ENCODE measurements around the gene KIAA1671.

Gene KIAA1671

DNA sequence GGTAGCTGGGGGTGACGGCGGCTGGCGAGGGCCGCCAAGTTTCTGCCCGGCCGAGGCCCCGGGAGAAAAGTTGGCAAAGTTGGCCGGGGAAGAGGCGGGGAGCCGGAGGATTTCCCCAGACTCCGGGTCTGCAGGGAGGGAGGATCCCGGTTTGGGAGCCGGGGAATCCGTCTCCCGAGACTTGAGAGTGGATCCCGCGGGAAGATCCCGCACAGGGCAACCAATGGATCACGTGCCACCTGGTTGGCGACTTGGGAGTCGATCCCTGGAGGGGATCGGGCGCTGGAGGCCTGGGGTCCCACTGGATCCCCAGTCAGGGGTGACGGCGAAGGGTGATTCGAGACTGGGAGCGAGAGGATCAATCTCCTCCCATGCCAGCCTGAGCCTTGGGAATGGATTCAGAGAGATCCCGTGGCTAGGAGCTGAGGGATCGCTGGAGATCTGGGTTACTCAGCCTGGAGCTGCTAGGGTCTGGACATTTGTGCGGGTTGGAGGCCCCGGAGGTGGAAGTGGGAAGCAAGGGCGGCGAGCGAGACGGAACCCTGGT lies 394 bp downstream of the KIAA1671 start:
- peak; percentile 58 for DNase-seq (ENCODE audit: low spot score)

DNA sequence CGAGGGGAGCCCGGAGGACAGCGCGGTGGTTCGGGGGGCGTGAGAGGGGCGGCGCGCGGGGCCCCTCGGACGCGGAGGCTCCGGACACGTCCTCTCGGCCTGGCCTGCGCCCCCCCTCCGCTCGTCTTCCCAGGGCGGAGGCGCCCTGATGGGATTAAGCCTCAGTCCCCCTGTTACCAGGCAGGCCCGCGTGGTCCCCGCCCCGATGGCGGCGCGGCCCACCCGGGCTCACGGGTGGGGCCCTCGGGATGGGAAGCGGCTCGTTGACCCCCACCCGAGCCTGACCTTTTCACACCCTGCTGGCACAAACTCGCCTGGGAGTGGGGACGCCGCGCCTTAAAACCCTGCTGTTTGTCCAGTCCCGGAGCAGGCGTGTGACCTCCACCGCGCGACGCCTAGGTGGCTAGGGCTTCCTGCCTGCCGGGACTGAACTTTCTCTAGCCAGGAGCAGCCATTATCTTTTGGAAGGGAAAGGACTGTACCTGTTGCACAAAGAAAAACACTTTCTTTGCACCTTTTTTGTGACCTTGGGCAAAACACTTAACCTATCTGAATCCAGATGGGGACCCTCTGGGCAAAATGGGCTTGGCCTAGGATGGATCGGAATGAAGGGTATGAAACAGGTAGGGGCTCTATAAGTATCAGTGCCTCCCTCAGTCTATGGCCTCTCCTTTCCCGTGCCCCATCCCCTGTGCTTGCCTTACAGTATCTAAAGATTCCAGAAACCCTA lies 1.0 kb downstream of the KIAA1671 start:
- no peak for DNase-seq (ENCODE audit: low spot score)

DNA sequence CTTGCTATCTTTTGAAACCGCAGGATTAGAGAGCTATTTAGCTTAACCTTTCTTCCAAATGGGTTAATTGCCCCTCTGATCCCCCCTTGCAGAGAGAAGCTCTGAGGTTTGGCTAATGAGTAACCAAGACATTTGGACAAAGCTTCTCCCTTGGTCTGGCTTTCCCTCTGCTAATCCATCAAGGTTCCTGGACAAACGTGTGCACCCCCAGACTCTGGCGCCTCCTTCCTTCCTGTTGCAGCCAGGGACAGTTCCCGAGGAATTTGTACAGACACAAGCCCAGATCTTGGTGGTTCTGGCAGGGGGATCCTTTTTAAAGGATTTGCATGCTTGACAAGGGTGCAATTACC lies 1.6 kb downstream of the KIAA1671 start:
- DNase-seq (ENCODE audit: low spot score) = no peak

DNA sequence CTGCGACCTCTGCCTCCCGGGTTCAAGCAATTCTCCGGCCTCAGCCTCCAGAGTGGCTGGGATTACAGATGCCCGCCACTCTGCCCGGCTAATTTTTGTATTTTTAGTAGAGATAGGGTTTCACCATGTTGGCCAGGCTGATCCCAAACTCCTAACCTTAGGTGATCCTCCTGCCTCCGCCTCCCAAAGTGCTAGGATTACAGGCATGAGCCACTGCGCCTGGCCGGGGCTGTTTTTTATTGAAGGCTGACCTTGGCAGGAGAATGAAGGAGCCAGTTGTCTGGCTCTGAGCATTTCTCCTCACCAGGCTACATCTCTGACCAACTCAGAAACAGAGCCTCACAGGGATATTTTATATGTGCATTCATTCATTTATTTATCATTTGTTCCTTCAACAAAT lies 2.3 kb downstream of the KIAA1671 start:
- DNase-seq (ENCODE audit: low spot score) = no peak

DNA sequence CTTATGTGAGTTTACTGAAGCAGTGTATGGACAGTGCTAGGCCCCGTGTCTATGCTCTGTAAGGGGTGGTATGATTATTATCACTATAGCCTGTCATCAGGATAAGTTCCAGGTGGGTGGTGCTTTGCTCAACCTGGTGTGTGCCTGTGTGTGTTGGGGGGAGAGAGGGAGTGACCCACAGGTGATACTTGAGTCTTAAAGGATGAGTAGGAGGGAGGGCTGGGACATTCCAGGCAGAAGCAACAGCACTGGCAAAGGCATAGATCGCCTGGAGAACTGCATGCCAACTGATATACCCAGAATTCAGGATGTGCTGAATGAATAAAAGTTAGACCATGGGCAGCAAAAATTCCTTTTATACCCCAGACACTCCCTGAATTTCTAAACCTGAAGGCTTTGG lies 4.5 kb downstream of the KIAA1671 start:
- no peak for DNase-seq (ENCODE audit: low spot score)

DNA sequence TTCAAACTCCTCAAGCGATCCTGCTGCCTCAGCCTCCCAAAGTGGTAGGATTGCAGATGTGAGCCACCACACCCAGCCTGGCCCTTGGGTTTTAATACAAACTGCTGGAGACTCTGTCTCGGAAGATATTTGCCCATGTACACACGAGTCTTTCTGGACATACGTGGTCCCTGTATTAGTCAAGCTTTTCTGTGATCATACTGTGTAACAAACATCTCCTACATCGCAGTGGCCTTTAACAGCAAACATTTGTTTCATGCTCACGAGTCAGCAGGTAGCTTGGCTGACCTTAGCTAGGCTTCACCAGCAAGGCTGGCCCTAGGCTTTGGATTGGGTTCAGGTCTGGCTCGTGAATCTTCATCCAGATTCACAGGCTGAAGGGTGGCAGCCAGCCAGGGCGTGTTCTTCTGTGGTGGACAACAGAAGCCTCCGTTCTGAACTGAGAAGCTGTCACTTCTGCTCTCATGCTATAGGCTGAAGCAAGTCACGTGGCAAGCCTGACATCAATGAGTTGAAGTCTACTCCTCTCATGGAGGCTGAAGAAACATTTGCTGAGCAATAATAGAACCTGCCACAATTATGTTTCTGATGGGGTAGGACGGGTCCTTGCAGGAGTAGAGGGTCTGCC lies 8.8 kb downstream of the KIAA1671 start:
- DNase-seq (ENCODE audit: low spot score) = no peak

DNA sequence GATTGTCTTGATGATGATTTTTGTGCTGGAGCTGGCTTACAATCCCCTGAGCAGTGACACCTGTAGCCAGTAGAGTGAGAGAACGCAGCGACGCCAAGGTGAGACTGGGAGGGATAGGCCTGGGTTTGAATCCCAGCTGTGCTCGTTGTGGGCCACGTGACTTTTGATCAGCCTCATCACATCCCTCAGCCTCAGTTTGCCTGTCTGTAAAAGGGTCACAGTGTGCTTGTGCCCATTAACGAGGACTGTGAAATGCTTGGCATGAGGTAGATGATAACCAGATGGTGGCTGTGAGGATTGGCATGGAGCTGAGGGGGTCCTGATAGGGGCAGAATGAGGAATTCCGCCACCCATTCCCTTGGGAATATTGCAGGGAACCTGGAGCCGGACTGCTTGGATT lies 9.6 kb downstream of the KIAA1671 start:
- no peak for DNase-seq (ENCODE audit: low spot score)

DNA sequence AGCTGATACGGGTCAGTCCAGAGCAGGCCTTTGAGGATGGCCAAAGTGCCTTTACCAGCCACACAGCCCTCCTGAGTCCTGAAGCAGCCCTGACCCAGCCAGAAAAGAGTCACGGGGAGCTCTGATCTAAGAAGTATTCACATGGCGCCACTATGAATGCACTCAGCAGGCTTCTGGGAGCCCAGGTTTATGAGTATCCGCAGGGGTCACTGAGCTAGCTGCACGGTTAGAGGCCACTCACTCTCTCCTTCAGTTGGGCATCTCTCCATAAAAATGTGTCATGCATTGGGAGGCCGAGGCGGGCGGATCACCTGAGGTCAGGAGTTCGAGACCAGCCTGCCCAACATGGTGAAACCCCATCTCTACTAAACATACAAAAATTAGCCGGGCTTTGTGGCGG lies 10.3 kb downstream of the KIAA1671 start:
- DNase-seq (ENCODE audit: low spot score) = no peak

DNA sequence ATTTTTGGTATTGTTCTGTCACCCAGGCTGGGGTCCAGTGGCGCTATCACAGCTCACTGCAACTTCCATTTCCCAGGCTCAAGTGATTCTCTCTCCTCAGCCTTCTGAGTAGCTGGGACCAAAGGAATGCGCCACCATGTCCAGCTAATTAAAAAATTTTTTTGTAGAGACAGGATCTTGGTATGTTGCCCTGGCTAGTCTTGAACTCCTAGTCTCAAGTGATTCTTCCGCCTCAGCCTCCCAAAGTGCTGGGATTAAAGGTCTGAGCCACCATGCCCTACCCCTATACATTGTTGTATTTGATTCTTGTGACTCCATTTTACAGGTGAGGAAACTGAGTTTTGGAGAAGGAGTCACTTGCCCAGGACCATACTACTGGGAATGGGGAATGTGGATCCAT lies 11.9 kb downstream of the KIAA1671 start:
- no peak for DNase-seq (ENCODE audit: low spot score)

DNA sequence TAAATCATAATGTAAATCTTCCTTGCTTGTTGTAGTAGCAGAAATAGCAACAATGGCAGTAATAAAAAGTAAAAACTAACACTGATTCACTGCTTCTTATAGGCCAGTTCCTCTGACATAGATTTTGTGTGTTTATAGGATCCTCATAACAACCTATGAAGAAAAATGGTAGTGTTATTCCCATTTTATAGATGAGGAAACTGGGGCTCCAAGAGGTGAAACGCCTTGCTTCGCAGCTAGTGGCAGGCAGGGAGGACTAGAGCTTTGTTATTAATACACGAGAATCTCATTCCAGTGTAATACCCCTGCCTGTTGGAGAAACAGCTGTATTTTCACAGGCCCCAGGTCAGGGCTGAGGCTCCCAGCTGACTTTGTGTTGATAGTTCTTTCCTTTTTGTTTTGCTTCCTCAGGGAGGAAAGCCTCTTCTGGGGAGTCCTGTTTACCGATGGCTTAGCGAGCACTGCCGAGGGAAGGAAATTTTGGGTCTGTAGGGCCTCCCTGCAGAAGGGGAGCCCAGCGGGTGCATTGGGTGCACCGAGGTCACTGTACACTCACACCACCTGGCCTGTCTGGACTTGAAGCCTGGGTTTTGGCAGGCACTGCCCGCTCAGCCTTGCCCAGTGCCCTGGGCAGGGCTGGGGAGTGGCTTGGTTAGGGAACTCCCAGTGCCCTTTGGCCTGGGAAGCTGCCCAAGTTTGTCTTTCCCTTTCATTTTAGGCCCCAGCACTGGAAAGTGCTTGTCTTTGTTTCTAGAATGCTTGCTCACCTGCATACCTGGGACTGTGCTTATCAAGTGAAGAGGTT lies 13.5 kb downstream of the KIAA1671 start:
- DNase-seq (ENCODE audit: low spot score) = no peak

DNA sequence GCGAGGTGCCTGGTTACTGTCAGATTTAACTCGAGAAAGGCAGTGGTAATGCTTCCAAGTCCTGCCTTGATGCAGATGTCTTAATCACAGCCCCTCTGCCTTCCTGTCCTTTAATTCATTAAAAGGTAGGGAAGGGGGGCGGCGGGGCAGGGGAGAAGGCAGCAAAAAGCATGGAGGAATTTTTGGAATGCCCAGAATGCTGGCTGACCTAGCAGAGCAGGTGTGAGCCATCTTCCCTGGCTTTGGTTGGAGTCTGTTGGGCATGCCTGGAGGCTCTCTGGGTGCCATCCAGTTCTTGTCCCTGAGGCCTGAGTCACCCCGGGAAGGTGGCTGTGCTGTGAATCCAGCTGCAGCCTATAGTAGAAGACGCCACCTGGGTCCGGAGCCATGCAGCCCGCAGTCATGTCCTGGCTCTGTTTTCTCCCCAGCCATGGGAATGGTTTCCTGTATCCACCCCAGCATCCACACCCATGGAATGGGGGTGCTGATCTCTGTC lies 15.6 kb downstream of the KIAA1671 start:
- DNase-seq (ENCODE audit: low spot score) = no peak

DNA sequence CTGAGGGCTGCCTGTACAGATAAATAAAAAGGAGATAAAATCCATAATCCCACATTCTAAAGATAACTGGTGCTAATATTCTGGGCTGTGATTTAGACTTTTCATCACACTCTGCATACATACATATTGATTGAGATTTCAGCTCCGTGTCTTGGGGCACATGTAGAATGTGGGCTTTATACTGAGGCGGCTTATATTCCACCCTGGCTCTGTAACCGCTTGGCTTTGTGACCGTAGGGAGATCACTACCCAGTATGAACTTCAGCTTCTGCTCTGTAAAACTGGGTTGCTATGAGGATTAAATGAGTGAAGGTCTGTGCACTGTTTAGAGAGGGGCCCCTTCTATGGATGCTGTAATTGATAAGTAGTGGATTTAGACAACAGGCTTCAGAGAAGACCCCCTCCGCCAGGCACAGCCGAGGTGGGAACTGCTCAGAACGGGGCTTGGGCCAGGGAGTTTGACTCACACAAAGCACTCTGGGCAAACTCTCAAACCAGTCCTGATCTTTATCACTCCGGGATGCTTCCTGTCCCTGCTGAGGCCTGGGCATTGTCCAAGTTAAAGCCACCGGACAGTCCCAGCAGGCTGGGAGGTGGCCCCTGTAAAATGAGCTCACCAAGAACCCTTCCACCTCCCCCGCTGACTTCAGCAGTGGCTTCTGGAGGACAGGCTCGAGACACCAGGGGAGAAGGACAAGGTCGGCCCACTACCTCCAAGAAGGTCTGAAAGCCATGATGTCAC lies 17.2 kb downstream of the KIAA1671 start:
- no peak for DNase-seq (ENCODE audit: low spot score)

DNA sequence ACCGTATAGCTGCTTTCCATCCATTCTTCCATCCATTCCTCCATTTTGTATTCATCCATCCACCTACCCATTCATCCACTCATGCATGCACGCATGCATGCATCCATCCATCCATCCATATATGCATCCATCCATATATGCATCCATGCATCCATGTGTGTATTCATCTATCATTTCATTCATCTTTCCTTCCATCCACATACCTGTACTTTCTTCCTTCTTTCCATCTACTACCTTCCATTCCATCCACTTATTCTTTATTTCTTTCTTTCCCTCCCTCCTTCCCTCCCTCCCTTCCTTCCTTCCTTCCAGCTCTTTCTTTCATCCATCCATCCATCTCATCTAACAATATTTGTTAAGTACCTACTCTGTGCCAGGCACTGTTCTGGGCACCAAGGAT lies 19.9 kb downstream of the KIAA1671 start:
- no peak for DNase-seq (ENCODE audit: low spot score)

DNA sequence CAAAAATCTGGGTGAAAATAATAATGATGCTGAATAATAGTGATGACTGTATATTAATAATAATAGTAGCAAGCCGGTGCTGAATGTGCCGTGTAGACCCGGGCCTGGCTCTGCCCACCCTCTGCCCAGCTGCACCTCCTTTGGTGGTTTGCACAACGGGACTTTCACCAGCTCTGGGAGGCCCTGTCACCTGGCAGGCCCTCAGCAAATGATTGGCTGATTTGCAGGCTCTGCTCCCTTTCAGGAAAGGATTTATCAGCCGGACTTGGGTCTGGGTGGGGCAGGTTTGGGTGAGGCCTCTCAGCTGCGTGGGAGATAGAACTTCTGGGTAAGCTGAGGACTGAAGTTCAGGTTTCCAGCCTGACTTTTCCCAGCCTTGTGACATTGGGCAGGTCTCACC lies 21.4 kb downstream of the KIAA1671 start:
- no peak for DNase-seq (ENCODE audit: low spot score)

DNA sequence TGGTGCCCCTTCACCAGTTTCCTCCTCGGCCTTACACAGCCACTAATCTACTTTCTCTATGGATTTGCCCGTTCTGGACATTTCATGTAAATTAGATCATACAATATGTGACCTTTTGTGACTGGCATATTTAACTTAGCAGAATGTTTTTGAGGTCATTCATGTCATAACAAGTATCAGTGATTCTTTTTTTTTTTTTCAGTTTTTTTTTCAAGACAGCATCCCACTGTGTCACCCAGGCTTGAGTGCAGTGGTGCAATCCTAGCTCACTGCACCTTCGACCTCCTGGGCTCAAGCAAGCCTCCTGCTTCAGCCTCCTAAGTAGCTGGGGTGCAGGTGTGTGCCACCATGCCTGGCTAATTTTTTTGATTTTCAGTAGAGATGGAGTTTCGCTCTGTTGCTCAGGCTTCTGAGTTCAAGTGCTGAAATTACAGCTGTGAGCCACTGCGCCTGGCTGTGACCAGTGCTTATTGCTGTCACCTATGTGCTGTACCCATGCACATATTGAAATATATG lies 22.7 kb downstream of the KIAA1671 start:
- DNase-seq (ENCODE audit: low spot score) = no peak

DNA sequence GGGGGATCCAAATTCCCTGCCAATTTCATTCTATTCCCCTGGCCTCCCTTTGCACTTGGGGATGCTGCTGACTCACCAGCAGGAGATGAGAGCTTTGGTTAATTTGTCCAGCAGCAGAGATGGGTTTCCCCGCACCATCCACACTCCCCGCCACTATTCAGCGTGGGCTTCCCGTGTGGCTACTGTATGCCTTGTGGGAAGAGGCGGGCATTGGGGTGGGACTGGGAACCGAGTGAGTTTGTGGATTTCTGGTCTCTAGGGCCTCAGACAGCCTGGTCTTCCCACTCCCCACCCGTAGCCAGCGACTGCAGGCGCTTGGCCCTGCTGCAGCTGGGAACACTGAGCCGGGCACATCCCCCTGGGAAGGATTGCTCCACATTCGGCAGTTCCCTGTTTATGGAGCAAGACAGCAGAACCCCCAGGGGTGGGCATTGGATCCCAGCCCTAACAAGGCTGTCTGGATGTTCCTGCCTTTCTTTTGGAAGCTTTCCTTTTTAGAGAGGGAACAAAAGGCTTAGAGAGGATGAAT lies 23.4 kb downstream of the KIAA1671 start:
- DNase-seq (ENCODE audit: low spot score) = no peak

DNA sequence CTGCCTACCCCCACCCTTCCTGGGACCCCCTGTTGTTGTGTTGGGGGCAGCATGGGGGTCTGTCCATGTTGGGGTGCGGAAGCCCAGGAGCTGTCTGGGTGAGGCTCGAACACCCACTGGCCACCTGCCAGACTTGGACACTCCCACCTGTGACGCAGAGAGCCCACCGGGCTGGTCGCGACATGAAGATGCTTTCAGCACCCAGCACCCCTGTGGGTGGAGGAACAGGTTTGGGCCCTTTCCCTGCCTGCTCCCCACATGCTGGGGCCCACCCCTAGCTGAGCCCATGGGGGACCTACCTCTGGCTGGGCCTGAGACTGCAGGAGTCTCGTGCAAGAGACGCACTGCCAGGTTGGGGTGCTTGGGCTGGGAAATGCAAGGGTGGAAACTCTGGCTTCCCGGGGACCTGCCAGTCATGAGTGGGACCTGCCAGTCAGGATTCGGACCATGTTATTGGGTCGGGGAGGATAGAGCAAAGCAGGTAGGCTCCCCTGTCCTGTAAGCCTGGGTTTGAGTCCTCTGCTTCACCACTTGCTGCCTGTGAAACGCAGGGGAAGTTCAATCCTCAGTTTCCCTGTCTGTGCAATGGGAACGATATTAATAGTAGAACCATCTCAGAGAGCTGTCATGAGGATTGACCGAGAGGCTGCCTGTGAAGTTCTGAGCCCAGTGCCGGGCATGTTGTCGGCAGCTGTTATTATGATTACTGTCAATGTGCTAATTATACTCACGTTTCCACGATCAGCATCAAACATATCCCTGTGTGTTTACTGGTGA lies 24.1 kb downstream of the KIAA1671 start:
- no peak for DNase-seq (ENCODE audit: low spot score)

DNA sequence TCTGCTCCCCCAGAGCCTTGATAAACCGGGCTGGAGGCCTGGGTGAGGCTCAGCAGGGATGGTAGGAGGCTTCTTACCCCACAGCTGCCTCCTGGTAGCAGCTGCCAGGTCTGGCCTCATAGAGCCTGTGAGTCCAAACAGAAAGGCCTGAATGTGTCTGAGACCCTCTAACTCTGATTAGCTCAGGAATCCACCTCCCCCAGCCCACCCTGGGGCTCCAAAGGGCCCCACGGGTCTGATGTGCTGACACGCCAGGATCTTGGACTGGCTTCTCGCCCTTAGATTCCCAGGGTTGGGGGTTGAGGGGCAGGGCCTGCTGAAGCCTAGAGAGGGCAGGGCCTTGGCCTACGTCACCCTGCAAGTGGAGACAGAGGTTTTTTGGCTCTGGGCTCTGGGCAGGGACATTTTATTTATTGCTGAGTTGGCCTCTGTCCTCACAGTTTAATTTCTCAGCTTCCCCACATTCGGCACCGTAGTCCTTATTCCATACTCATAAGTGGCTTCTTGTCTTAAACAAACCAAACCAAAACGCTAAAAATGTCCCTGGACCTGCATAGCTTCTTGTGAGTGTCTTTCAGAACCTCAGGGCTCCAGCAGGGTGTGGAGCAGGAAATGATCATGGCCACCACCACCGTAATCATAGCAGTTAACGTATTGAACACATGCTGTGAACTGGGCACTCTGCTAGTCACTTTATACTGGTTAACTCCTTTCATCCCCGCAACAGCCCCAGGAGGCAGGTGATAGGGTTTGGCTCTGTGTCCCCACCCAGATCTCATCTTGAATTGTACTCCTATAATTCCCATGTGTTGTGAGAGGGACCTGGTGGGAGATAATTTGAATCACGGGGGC lies 25.1 kb downstream of the KIAA1671 start:
- DNase-seq (ENCODE audit: low spot score) = no peak

DNA sequence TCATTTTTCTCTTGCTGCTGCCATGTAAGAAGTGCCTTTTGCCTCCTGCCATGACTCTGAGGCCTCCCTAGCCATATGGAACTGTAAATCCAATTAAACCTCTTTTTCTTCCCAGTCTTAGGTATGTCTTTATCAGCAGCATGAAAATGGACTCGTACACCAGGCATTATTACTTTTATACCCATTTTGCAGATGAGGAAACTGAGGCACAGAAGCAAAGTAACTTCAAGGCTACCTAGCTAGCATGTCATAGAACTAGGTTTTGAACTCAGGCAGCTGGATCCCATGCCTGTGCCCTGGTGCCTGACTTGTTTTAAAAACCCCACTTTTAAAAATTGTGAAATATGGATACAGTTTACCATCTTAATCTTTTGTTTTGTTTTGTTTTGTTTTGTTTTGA lies 25.8 kb downstream of the KIAA1671 start:
- DNase-seq (ENCODE audit: low spot score) = no peak

DNA sequence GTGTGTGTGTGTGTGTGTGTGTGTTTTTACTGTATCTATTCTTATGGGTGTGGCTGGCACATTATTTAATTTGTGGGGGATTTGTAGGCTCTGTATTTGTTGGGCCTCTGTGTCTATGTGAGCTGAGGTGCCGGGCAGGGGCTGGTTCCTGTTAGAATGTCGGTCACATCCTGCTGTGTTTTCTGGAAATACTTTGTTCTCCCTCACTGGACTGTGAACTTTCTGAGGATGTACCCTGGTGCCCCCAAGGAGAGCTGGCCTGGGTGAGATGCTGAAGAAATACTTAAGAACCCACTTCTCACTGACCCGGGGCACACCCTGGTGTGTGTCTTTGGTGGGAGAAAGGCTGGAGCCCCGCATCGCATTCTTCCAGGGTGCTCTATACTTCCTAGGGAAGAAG lies 28.6 kb downstream of the KIAA1671 start:
- DNase-seq (ENCODE audit: low spot score) = no peak
